ENCODE measurements around the gene KCNK18. TPM values are rescaled to one million over a fixed set of nuclear protein-coding genes. Genes with fewer than 3 reads are reported as not detected.

The KCNK18 gene
- not detected for total RNA-seq
- long read RNA-seq, donor 1, result 0 reads
- long read RNA-seq, donor 2, result 0 reads

GRCh38 chr10:117197189-117197588 lies at the start of gene KCNK18:
Gene KCNK18 (plus strand): TSS chr10:117197489. CDS start chr10:117197489, 0 bp downstream.
- Histone ChIP-seq H3K4me1 (ENCODE audit: low read depth) (no peaks in the 10 kb centered on the region), H3K36me3 (ENCODE audit: low read depth) (no peaks in the 10 kb centered on the region), H3K9me3 (no peaks in the 10 kb centered on the region), H3K4me3 (no peak within 1 kb of the TSS)
- ATAC-seq (no peak), DNase-seq (no peak)
- no peak for TF ChIP-seq CTCF (IDR thresholded peaks at IDR 0.05)
- intact Hi-C loops (cut with DNase I, micrococcal nuclease), result no loop called here

DNA sequence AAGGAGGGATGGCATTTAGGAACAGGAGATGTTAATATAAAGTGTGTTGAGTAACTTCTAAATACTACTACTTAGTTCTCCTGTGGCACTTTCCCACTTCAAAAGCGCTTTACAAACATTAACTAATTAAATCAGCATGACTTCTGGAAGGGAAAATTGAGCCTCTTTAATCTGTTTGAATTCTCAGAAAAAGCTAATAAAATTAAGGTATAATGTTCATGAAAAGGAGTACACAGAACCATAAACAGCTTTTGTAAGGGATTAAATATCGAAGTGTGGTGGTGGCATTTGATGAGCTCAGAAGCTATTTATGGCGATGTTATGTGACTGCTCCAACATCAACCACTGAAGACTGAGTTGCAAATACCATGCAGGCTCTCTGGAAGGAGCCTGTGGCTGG lies 49.0 kb upstream of the KCNK18 start:
- intact Hi-C loops (cut with DNase I, micrococcal nuclease), result no loop called here
- peaks cover 3% of the 10 kb centered on the region for H3K9me3 ChIP-seq
- H3K4me1 ChIP-seq (ENCODE audit: low read depth), result no peaks in the 10 kb centered on the region
- TF ChIP-seq CTCF (IDR thresholded peaks at IDR 0.05), result no peak
- ATAC-seq (no peak), DNase-seq (no peak)
- H3K4me3 ChIP-seq, result no peak overlapping the region
- H3K36me3 ChIP-seq (ENCODE audit: low read depth), result no peaks in the 10 kb centered on the region

DNA sequence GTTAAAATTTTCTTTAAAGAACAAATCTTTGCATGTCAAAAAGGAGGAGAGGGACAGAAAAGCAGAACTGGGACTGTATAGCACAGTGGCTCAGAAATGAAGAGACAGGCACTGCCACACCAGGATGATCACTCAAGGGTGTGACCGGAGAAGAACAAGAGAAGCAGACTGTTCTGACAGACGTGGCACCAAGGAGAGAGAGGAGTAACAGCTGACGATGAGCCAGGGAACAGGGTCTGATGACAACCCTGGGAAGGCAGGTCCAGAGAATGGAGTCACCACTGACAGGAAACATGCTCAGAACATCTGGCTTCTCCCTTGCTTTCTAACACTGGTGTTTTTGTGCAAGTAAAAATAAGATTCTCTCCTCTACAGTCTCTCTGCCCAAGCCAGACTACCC lies 44.6 kb upstream of the KCNK18 start:
- Histone ChIP-seq H3K4me1 (ENCODE audit: low read depth) (no peaks in the 10 kb centered on the region), H3K9me3 (no peaks in the 10 kb centered on the region), H3K4me3 (no peak overlapping the region), H3K36me3 (ENCODE audit: low read depth) (no peaks in the 10 kb centered on the region)
- intact Hi-C loops (cut with DNase I, micrococcal nuclease), result no loop called here
- no peak for TF ChIP-seq CTCF (IDR thresholded peaks at IDR 0.05)
- no peak for ATAC-seq
- no peak for DNase-seq

- DNase-seq (no peak), ATAC-seq (no peak)
- Histone ChIP-seq H3K4me1 (ENCODE audit: low read depth) (peaks cover 10% of the 10 kb centered on the region), H3K36me3 (ENCODE audit: low read depth) (no peaks in the 10 kb centered on the region), H3K9me3 (no peaks in the 10 kb centered on the region), H3K4me3 (no peak overlapping the region)
- intact Hi-C loops (cut with DNase I, micrococcal nuclease), result no loop called here
- no peak for TF ChIP-seq CTCF (IDR thresholded peaks at IDR 0.05)
Observed at GRCh38 chr10:117158297-117158696, 39.0 kb upstream of the KCNK18 start.

- TF ChIP-seq CTCF (IDR thresholded peaks at IDR 0.05), result no peak
- no peaks in the 10 kb centered on the region for H3K36me3 ChIP-seq (ENCODE audit: low read depth)
- no peak for ATAC-seq
Observed at GRCh38 chr10:117159390-117159789, 37.9 kb upstream of the KCNK18 start.

GRCh38 chr10:117160567-117160966 lies 36.7 kb upstream of the KCNK18 start:
- H3K36me3 ChIP-seq (ENCODE audit: low read depth), result no peaks in the 10 kb centered on the region
- TF ChIP-seq CTCF (IDR thresholded peaks at IDR 0.05), result no peak
- no peaks in the 10 kb centered on the region for H3K9me3 ChIP-seq
- ATAC-seq (no peak), DNase-seq (no peak)
- H3K4me1 ChIP-seq (ENCODE audit: low read depth), result peaks cover 23% of the 10 kb centered on the region
- H3K4me3 ChIP-seq, result no peak overlapping the region
- intact Hi-C loops (cut with DNase I, micrococcal nuclease), result no loop called here

More at GRCh38 chr10:117159390-117159789, 37.9 kb upstream of the KCNK18 start:
- DNase-seq, result no peak
- intact Hi-C loops (cut with DNase I, micrococcal nuclease), result no loop called here
- no peak overlapping the region for H3K4me3 ChIP-seq
- no peaks in the 10 kb centered on the region for H3K9me3 ChIP-seq
- peaks cover 14% of the 10 kb centered on the region for H3K4me1 ChIP-seq (ENCODE audit: low read depth)

All from mucosa of descending colon (tissue), 3 donors.